T-helper 2 cell treated with Interferon-gamma antibody and Interleukin-4, amounts not matched to agents 5 μg/mL and 100 μg/mL, for 36 hours (primary cell): ENCODE results near the gene ZIC1.

Experiments
- DNase-seq: peaks from one replicate; pipeline ENCODE4 v3.0.0; 2021; ENCODE audit warnings: low spot score
- H3K27ac Mint-ChIP-seq: one replicate; pipeline ENCODE4 v1.8.0; 2021; ENCODE audit warnings: mild to moderate bottlenecking, mixed read lengths
- H3K27me3 Mint-ChIP-seq: one replicate; pipeline ENCODE4 v1.8.0; 2021; ENCODE audit warnings: low read depth, mixed read lengths
- H3K36me3 Mint-ChIP-seq: one replicate; pipeline ENCODE4 v1.8.0; 2021; ENCODE audit warnings: low read depth, mixed read lengths
- H3K4me1 Mint-ChIP-seq: one replicate; pipeline ENCODE4 v1.8.0; 2021; ENCODE audit warnings: low read depth, mixed read lengths
- H3K4me3 Mint-ChIP-seq: one replicate; pipeline ENCODE4 v1.8.0; 2022; ENCODE audit warnings: mild to moderate bottlenecking, moderate library complexity, mixed read lengths
- H3K9me3 Mint-ChIP-seq: one replicate; pipeline ENCODE4 v1.8.0; 2021; ENCODE audit warnings: mixed read lengths

Gene ZIC1

DNA sequence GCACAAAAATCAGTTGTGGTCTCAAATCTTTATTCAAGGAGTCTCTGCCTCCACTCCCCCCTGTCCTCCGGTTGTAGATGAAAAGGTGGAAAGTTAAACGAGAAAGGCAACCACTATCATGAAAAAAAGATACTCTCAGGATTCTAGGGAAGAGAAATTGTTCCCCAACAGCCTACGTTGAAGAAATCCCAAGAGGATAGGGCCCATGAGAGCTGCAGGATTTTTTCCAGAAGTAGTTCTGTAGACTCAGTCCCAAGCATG is 14.3 kb downstream of the ZIC1 start:
- Mint-ChIP-seq H3K9me3 (peaks cover 4% of the 10 kb centered on the region), H3K4me1 (no peaks in the 10 kb centered on the region), H3K27ac (peak overlapping the region; percentile 10), H3K27me3 (peaks cover 61% of the 10 kb centered on the region), H3K4me3 (no peak overlapping the region), H3K36me3 (no peaks in the 10 kb centered on the region)
- no peak for DNase-seq

DNA sequence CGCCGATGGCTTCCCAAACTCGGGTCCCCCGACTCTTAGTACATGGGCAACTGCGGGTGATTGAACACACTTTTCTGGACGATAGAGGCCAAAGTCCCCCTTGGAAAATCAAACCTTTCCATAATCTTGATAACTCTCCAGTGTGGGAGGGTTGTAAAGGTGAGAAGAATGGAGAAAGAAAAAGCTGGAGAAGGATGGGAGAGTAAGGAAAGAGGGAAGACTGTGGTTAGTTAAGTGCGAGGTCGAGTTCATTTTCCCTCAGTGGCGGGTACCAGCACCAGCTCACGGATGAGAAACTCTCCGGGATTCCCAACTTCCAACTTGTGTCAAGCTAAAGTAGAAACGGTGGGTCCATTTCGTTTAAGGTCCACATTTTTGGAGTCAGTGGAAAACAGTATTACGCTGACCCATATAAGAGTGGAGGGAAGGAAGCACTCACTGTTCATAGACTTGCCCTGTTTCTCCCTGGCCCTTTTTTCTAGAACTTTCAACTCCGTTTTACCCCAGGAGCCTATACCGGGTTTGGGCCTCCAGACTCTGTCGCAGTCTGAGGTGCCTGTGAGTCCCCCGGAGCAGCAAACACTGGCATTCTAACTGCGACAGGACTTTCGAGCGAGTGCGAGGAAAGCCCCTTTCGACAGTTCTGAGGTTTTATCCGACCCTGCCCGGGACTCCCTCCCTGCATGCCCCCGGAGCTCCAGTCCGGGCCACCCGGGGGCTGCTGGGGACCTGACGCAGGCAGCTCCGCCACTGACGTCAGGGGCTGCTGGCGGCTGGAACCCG is 14.8 kb downstream of the ZIC1 start:
- H3K36me3 Mint-ChIP-seq, result no peaks in the 10 kb centered on the region
- H3K4me1 Mint-ChIP-seq, result no peaks in the 10 kb centered on the region
- no peak for DNase-seq
- no peak overlapping the region for H3K27ac Mint-ChIP-seq
- H3K9me3 Mint-ChIP-seq, result peaks cover 4% of the 10 kb centered on the region
- H3K4me3 Mint-ChIP-seq, result no peak overlapping the region
- H3K27me3 Mint-ChIP-seq, result peaks cover 55% of the 10 kb centered on the region

DNA sequence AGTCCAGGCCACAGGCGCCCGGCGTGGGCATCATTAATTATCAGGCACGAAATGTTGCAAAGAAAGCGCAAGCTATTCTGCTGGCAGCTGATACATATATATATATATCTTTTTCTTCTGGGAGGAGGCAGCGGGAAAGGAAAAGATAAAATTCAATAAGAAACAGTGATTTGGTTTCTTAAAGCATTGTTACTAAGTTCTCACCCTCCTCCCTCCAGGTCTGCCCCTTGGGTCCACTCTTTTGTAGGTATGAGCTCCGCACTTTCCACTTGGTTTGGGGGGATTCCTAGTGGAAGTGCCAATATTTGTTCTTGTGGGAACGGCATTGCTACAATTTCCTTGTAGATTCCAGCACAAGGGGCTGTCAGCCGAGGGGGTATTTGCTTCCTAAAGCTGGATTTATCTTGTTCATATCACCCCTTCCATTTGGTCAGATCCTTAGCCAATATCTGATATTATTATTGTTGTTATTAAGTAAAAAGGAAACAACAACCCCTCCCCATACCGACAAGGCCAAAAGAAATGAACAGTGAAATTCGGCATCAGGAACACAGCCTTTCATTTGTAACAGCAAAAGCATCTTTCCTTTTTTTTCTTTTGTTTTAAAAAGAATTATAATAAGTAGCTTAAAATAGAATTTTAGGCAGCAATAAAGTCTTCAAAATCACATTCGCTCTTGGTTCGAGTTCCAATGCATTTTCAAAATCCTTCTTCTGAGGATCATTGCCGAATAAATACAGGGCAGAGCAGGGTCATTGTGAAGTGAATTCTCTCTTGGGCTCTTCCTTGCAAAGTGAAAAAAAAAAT is 15.6 kb downstream of the ZIC1 start:
- peaks cover under 1% of the 10 kb centered on the region for H3K9me3 Mint-ChIP-seq
- H3K27me3 Mint-ChIP-seq, result peaks cover 49% of the 10 kb centered on the region

DNA sequence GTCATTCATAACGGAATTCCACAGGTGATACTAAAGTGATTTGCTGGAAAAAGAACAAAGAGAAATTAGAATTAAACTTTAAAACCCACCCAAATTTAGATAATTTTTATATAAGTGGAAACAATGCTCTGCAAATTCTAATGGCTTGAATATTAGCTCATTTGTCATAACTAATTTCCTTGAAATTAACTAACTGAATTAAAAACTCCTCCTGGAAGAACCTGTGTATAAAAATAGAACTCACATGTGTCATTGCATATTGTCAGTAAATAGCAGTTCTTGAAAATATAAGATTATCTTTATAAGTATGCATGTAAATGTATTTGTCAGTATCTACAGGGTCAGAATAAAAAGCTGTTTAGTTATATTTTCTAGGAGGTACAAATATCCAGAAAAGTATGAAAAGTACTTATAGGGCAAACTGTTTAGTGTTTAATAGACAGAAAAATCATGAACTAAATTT is 16.3 kb downstream of the ZIC1 start:
- peaks cover 42% of the 10 kb centered on the region for H3K27me3 Mint-ChIP-seq
- H3K4me1 Mint-ChIP-seq, result no peaks in the 10 kb centered on the region

More for the DNA sequence above, 15.6 kb downstream of the ZIC1 start:
- Mint-ChIP-seq H3K4me1 (no peaks in the 10 kb centered on the region), H3K4me3 (no peak overlapping the region), H3K27ac (no peak overlapping the region), H3K36me3 (no peaks in the 10 kb centered on the region)
- DNase-seq, result no peak

DNA sequence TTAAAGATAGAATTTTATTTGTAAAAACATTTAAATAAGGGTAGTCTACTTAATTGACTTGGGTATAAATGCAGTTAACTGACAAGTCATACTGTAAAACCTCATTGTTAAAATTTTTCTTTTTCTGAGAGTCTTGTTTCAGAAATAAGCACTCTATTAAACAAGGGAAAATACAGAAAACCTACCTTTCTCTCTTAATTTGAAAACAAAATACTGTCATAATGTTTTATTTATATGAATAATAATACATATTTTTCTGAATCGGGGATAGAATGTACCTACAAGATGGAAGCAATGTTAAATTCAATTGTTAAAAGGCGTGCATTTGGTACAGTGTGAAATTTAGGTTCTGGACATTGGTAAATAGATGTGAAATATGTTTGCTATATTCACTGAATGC is 17.8 kb downstream of the ZIC1 start:
- H3K9me3 Mint-ChIP-seq, result no peaks in the 10 kb centered on the region
- H3K27me3 Mint-ChIP-seq, result peaks cover 30% of the 10 kb centered on the region
- H3K27ac Mint-ChIP-seq, result no peak overlapping the region
- no peak for DNase-seq
- no peak overlapping the region for H3K4me3 Mint-ChIP-seq
- no peaks in the 10 kb centered on the region for H3K36me3 Mint-ChIP-seq
- no peaks in the 10 kb centered on the region for H3K4me1 Mint-ChIP-seq

More for the DNA sequence above, 16.3 kb downstream of the ZIC1 start:
- H3K36me3 Mint-ChIP-seq, result no peaks in the 10 kb centered on the region
- H3K27ac Mint-ChIP-seq, result no peak overlapping the region
- H3K4me3 Mint-ChIP-seq, result no peak overlapping the region
- H3K9me3 Mint-ChIP-seq, result no peaks in the 10 kb centered on the region
- DNase-seq, result no peak

DNA sequence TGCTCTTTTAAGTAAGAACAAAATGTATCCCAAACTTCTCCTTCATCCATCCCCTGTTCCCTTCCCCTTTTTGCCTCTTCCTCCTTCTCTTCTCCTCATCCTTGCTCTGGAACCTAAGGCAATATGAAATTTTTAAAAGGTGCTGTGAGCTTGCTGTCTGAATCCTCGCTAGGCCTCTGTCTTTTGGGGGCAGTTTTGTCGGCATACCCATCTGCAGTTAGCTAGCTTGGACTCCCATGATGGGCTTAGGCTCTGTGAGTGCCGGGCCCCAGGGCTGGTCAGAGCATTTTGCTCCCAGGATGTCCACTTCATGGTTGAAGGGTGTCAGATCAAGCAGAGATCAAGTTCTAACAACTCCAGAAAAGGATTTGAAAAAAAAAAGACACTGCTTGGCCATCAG is 18.6 kb downstream of the ZIC1 start:
- Mint-ChIP-seq H3K4me1 (no peaks in the 10 kb centered on the region), H3K36me3 (no peaks in the 10 kb centered on the region), H3K9me3 (no peaks in the 10 kb centered on the region), H3K4me3 (no peak overlapping the region), H3K27ac (no peak overlapping the region), H3K27me3 (peaks cover 22% of the 10 kb centered on the region)
- DNase-seq, result no peak

DNA sequence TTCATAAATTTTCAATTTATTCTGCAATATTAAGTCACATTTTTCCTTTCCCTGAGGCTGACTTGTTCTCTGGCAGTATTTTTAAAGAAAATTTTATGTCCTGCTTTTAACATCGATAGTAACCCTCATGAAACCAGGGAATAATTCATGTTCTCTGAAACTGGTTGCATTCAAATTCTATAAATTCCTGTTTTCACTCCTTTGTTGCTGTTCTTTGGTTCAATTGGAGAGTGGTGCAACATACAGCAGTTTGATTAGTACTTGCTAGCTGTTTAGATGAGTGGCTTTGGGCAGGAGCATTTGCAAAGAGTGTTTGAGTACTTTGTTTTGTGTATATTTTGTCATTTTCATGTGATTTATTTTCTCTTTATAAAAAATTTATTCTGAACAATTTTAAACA is 19.2 kb downstream of the ZIC1 start:
- no peaks in the 10 kb centered on the region for H3K9me3 Mint-ChIP-seq

DNA sequence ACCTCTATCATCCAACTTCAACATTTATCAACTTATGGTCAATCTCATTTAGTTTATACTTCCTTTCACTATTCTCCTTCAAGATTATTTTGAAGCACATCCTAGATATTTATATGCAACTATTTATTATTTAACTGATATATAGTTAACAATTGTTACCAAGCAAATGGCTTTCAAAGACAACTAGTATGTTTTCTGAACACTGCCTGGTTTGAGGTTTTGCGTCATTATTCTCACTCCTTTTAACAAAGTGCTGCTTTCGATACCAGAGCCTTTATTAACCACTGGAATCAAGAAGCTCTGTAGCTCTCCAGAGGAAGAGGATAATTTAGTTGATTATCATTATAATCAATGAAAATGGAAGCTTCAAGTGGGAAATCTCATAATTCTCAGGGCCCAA is 19.6 kb downstream of the ZIC1 start:
- Mint-ChIP-seq H3K4me1 (no peaks in the 10 kb centered on the region), H3K36me3 (no peaks in the 10 kb centered on the region), H3K27ac (no peak overlapping the region), H3K9me3 (no peaks in the 10 kb centered on the region), H3K4me3 (no peak overlapping the region), H3K27me3 (peaks cover 12% of the 10 kb centered on the region)
- no peak for DNase-seq

More for the DNA sequence above, 19.2 kb downstream of the ZIC1 start:
- H3K27ac Mint-ChIP-seq, result no peak overlapping the region
- no peaks in the 10 kb centered on the region for H3K4me1 Mint-ChIP-seq
- DNase-seq, result no peak
- H3K36me3 Mint-ChIP-seq, result no peaks in the 10 kb centered on the region
- H3K4me3 Mint-ChIP-seq, result no peak overlapping the region
- H3K27me3 Mint-ChIP-seq, result peaks cover 16% of the 10 kb centered on the region

DNA sequence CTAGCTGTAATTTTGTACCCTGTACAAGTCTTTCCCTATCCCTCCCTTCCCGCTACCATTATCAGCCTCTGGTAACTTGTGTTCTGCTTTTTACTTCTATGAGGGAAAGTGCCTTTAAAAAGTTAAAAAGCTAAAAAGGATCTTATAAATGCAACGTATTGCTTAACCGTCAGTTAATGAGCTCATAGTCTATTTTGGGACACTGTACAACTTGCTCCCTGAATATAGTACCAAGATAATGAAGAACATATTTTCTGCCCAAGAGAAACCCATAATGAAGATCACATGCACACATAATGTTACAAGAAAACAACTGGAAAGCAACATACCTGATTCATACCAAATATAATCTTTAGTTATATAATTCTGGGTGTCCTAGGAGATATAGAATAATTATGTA is 22.6 kb downstream of the ZIC1 start:
- H3K36me3 Mint-ChIP-seq, result no peaks in the 10 kb centered on the region
- no peaks in the 10 kb centered on the region for H3K9me3 Mint-ChIP-seq
- H3K27me3 Mint-ChIP-seq, result no peaks in the 10 kb centered on the region
- no peaks in the 10 kb centered on the region for H3K4me1 Mint-ChIP-seq
- H3K27ac Mint-ChIP-seq, result no peak overlapping the region
- H3K4me3 Mint-ChIP-seq, result no peak overlapping the region
- no peak for DNase-seq

DNA sequence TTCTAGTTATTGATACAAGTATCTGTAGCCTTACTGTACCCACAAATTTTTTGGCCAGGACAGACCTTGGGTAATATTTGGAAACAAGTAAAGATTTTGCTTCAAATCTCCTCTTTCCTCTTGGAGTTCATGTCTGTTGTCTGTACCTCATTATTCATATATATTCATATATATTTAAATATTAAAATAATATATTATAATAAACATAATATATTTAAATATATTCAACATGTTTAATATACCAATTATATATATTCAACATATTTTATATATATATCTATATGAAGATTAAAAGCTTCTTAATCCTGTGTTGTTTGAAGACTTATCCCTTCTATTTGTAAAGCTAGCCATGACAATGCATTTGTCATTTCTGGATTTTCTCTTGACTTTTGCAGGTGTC is 38.1 kb downstream of the ZIC1 start:
- H3K4me1 Mint-ChIP-seq, result no peaks in the 10 kb centered on the region
- H3K27me3 Mint-ChIP-seq, result no peaks in the 10 kb centered on the region
- H3K4me3 Mint-ChIP-seq, result no peak overlapping the region
- no peaks in the 10 kb centered on the region for H3K9me3 Mint-ChIP-seq
- no peaks in the 10 kb centered on the region for H3K36me3 Mint-ChIP-seq
- no peak for DNase-seq
- H3K27ac Mint-ChIP-seq, result no peak overlapping the region

DNA sequence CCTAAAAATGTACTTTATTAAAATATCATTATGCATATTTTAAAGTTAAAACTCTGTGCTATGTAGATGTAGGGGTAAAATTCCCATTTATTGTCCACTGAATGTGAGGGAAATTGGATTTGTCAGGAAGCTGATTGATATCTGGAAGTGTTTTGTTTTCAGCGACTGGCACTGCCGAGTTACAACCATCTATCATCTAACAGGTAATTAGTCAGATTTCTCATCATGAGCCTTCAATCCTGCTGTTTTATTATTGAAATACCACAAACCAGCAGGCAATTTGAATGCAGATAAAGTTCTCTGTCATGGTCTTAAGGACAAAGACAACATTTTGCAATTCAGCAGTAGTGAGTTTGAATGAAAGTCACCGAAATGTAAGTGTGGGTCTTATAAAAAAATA is 40.5 kb downstream of the ZIC1 start:
- no peaks in the 10 kb centered on the region for H3K9me3 Mint-ChIP-seq
- no peaks in the 10 kb centered on the region for H3K27me3 Mint-ChIP-seq
- H3K4me3 Mint-ChIP-seq, result no peak overlapping the region
- H3K27ac Mint-ChIP-seq, result no peak overlapping the region
- no peak for DNase-seq
- H3K36me3 Mint-ChIP-seq, result no peaks in the 10 kb centered on the region
- no peaks in the 10 kb centered on the region for H3K4me1 Mint-ChIP-seq

DNA sequence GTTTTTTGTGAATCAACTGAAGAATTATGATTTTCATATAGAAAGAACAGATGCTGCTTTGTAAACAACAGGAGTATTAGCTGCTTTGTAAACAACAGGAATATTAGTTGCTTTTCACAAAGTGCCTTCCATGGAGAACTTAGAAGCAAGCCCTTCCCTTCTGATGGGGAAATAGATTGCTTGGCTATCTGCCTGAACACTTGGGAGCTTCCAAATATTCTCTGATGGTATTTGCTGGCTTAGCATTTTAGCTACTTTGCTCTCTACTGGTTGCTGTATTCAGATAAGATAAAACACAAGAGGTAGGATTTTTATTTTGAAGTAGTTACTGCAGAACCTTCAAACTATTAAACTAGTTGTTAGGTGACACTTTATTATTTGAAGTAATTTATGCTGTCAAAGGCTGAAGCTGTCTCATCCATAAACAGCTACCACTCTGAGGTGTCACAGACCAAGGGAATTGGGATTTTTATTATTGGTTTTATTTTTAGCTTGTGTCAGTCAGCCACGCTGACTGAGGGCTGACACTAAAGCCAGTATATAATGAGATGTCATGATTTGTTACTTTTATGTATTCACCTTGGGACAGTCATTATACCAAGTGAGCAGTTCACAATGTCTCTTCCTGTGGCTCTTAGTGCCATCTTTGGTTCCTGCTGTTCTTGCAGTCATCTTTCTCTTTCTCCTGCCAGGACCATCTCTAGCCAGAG is 50.0 kb downstream of the ZIC1 start:
- no peak overlapping the region for H3K4me3 Mint-ChIP-seq
- no peaks in the 10 kb centered on the region for H3K36me3 Mint-ChIP-seq
- H3K9me3 Mint-ChIP-seq, result no peaks in the 10 kb centered on the region
- DNase-seq, result no peak
- H3K27me3 Mint-ChIP-seq, result no peaks in the 10 kb centered on the region
- H3K4me1 Mint-ChIP-seq, result no peaks in the 10 kb centered on the region
- H3K27ac Mint-ChIP-seq, result no peak overlapping the region

DNA sequence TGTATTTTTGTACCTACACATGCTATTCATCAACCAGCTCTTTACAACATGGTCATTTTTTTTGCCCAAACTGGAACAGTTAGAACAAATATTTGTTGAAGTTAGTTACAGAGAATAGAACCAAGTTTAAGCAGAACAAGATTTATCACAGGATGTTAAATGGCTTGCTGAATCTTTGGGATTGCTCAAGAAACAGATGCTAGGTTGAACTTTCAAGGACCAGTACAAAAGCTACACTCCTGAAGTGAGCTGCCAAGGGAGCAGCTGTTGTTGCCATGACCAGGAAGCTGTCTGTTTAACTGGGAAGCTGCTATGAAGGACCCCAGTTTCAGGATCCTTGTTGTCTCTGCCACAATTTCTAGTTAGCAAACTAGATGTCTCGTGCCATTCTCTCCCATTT is 53.7 kb downstream of the ZIC1 start:
- Mint-ChIP-seq H3K4me3 (no peak overlapping the region), H3K9me3 (no peaks in the 10 kb centered on the region), H3K36me3 (no peaks in the 10 kb centered on the region), H3K27ac (no peak overlapping the region), H3K27me3 (no peaks in the 10 kb centered on the region), H3K4me1 (no peaks in the 10 kb centered on the region)
- DNase-seq, result no peak
